Fibroblast of lung (primary cell): ENCODE results near the gene ARAP3.

Experiments
- CTCF ChIP-seq, 2 donors: IDR thresholded peaks in 1 of 2; conservative IDR thresholded peaks in 1 of 2; 1 replicate in 1 of 2; 2 replicates in 1 of 2; pipeline ENCODE4 v1.5.1; 2011 to 2012; ENCODE audit warnings: low read length in 2 of 2, control low read depth in 1 of 2, inconsistent platforms in 1 of 2, low read depth in 1 of 2, mild to moderate bottlenecking in 1 of 2
- EZH2 ChIP-seq: IDR thresholded peaks from 2 replicates; pipeline ENCODE4 v1.5.1; 2012; ENCODE audit warnings: low read length, control low read depth, mild to moderate bottlenecking; ENCODE audit errors: missing control alignments

DNA sequence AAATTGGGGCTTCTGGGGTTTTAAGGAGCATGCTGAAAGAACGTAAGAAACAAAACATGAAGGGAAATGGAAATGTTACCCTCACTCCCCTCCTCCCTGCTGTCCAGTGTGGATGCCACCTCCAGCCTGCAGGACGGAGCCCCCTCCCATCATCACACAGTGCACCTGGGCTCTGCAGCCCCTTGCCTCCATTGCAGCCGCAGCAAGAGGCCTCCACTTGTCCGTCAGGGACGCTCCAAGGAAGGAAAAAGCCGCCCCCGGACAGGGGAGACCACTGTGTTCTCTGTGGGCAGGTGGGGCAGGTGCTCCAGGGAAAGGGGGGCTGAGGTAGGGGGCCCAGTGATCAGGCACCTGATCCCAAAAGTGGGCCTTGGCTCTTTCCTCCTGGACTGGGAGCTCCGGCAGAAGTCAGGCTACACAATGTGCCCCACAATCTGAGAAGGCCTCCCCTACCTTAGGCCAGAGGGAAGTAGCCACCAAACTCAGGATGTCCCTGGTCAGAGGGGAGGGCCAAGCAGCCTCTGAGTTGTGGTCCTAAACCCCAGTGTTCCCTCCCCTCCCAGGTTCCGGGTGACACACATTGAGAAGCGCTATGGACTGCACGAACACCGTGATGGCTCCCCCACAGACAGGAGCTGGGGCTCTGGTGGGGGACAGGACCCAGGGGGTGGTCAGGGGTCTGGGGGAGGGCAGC, 42.5 kb downstream of the ARAP3 start:
- TF ChIP-seq CTCF (conservative IDR thresholded peaks at IDR 0.05 in 1 of 2, IDR thresholded peaks at IDR 0.05 in 1 of 2; ENCODE audit: low read depth in 1 of 2, low read length in 2 of 2) (no peak), EZH2 (no peak)
